ENCODE data around the gene PIGZ. TPM values are rescaled to one million over a fixed set of nuclear protein-coding genes. Genes with fewer than 3 reads are reported as not detected.

PIGZ gene
- total RNA-seq, 4 donors from 2014 or later: 0.29 to 21.5 (median 2.3) TPM

- Histone ChIP-seq H3K27me3 (no peaks in the 10 kb centered on the region), H3K27ac (no peak overlapping the region), H3K4me3 (no peak overlapping the region), H3K36me3 (no peaks in the 10 kb centered on the region), H3K4me1 (no peaks in the 10 kb centered on the region), H3K9me3 (no peaks in the 10 kb centered on the region)
- intact Hi-C loops (cut with DNase I; ENCODE audit: low total_unique reads): no loop called here
- DNase-seq: no peak
- TF ChIP-seq POLR2A (IDR thresholded peaks at IDR 0.05) (no peak), CTCF (IDR thresholded peaks at IDR 0.05) (no peak)
These were observed 13.8 kb downstream of the PIGZ start for GRCh38 chr3:196954832-196955231.

GRCh38 chr3:196951371-196951770 lies 17.3 kb downstream of the PIGZ start:
- TF ChIP-seq POLR2A (IDR thresholded peaks at IDR 0.05) (no peak), CTCF (IDR thresholded peaks at IDR 0.05) (no peak)
- no peaks in the 10 kb centered on the region for H3K4me1 ChIP-seq
- H3K9me3 ChIP-seq: no peaks in the 10 kb centered on the region
- DNase-seq: no peak
- no peaks in the 10 kb centered on the region for H3K27me3 ChIP-seq
- intact Hi-C loops (cut with DNase I; ENCODE audit: low total_unique reads): no loop called here
- H3K27ac ChIP-seq: no peak overlapping the region
- H3K4me3 ChIP-seq: no peak overlapping the region
- no peaks in the 10 kb centered on the region for H3K36me3 ChIP-seq

GRCh38 chr3:196949750-196950149 lies 18.9 kb downstream of the PIGZ start:
- intact Hi-C loops (cut with DNase I; ENCODE audit: low total_unique reads): no loop called here
- no peaks in the 10 kb centered on the region for H3K36me3 ChIP-seq
- DNase-seq: no peak

GRCh38 chr3:196949285-196949619 lies 19.4 kb downstream of the PIGZ start:
- no peak for DNase-seq
- H3K4me3 ChIP-seq: no peak overlapping the region
- H3K27ac ChIP-seq: no peak overlapping the region
- no peaks in the 10 kb centered on the region for H3K36me3 ChIP-seq
- no peaks in the 10 kb centered on the region for H3K4me1 ChIP-seq
- TF ChIP-seq POLR2A (IDR thresholded peaks at IDR 0.05) (no peak), CTCF (IDR thresholded peaks at IDR 0.05) (no peak)
- H3K27me3 ChIP-seq: no peaks in the 10 kb centered on the region
- H3K9me3 ChIP-seq: no peaks in the 10 kb centered on the region
- intact Hi-C loops (cut with DNase I; ENCODE audit: low total_unique reads): no loop called here

More at GRCh38 chr3:196949750-196950149, 18.9 kb downstream of the PIGZ start:
- H3K27me3 ChIP-seq: no peaks in the 10 kb centered on the region
- H3K9me3 ChIP-seq: no peaks in the 10 kb centered on the region
- no peaks in the 10 kb centered on the region for H3K4me1 ChIP-seq
- TF ChIP-seq POLR2A (IDR thresholded peaks at IDR 0.05): no peak
- TF ChIP-seq CTCF (IDR thresholded peaks at IDR 0.05): no peak
- no peak overlapping the region for H3K4me3 ChIP-seq
- no peak overlapping the region for H3K27ac ChIP-seq

GRCh38 chr3:196948442-196949284 lies 20.0 kb downstream of the PIGZ start:
- no peak overlapping the region for H3K27ac ChIP-seq
- H3K36me3 ChIP-seq: no peaks in the 10 kb centered on the region
- TF ChIP-seq CTCF (IDR thresholded peaks at IDR 0.05) (no peak), POLR2A (IDR thresholded peaks at IDR 0.05) (no peak)
- no peaks in the 10 kb centered on the region for H3K27me3 ChIP-seq
- H3K4me3 ChIP-seq: no peak overlapping the region
- intact Hi-C loops (cut with DNase I; ENCODE audit: low total_unique reads): no loop called here
- no peaks in the 10 kb centered on the region for H3K4me1 ChIP-seq
- no peak for DNase-seq
- no peaks in the 10 kb centered on the region for H3K9me3 ChIP-seq

Measured in uterus (tissue), 4 donors.